NB4 (cell line): ENCODE results near the gene FAM221A.
A peak's percentile ranks its signal among the peaks of the same experiment; 100 is the strongest.

ENCODE experiments used
- DNase-seq: peaks from one replicate; pipeline ENCODE4 v3.0.0; 2010; ENCODE audit warnings: low read depth
- H3K4me3 ChIP-seq: one replicate; pipeline ENCODE4 v1.5.1; 2011; ENCODE audit warnings: mild to moderate bottlenecking, low read depth, low read length, moderate library complexity
- CTCF ChIP-seq: IDR thresholded peaks from one replicate; pipeline ENCODE4 v1.5.1; 2012; ENCODE audit warnings: low read depth, low read length
- MAX ChIP-seq: IDR thresholded peaks from 2 replicates; pipeline ENCODE4 v1.6.1; 2011; ENCODE audit warnings: low read depth, low read length
- MYC ChIP-seq: IDR thresholded peaks from 2 replicates; pipeline ENCODE4 v1.6.1; 2011; ENCODE audit warnings: low read depth, low read length
- POLR2A ChIP-seq: IDR thresholded peaks from 2 replicates; pipeline ENCODE4 v1.6.1; 2011; ENCODE audit warnings: mild to moderate bottlenecking; ENCODE audit not compliant: insufficient read length; ENCODE audit errors: extremely low read depth

The FAM221A gene

GRCh38 chr7:23691320-23691719 lies 11.3 kb downstream of the FAM221A start:
- TF ChIP-seq MAX (no peak), CTCF (no peak), POLR2A (no peak), MYC (no peak)
- no peak for DNase-seq
- H3K4me3 ChIP-seq, result no peak overlapping the region

- TF ChIP-seq MYC (no peak), CTCF (no peak), MAX (no peak), POLR2A (no peak)
- DNase-seq, result no peak
- H3K4me3 ChIP-seq, result no peak overlapping the region
Measured at GRCh38 chr7:23693224-23693623, 13.2 kb downstream of the FAM221A start.

- peak; percentile 83 for DNase-seq
- H3K4me3 ChIP-seq, result no peak overlapping the region
- TF ChIP-seq MAX (peak; percentile 83), MYC (peak; percentile 49), CTCF (peak; percentile 94), POLR2A (no peak)
Measured at GRCh38 chr7:23696916-23697441, 17.0 kb downstream of the FAM221A start.

- no peak for DNase-seq
- H3K4me3 ChIP-seq, result no peak overlapping the region
- TF ChIP-seq MAX (no peak), CTCF (no peak), POLR2A (no peak), MYC (no peak)
Measured at GRCh38 chr7:23698822-23699221, 18.8 kb downstream of the FAM221A start.

GRCh38 chr7:23700046-23700445 lies 20.0 kb downstream of the FAM221A start:
- no peak for TF ChIP-seq POLR2A
- TF ChIP-seq MYC, result no peak
- no peak for TF ChIP-seq MAX
- TF ChIP-seq CTCF, result no peak
- DNase-seq, result no peak

More at GRCh38 chr7:23700046-23700445, 20.0 kb downstream of the FAM221A start:
- H3K4me3 ChIP-seq, result no peak overlapping the region
